ENCODE measurements around the gene PSMD5. TPM values are rescaled to one million over a fixed set of nuclear protein-coding genes. Genes with fewer than 3 reads are reported as not detected.

The PSMD5 gene
- total RNA-seq, 1 experiment from 2014 or later: 26.5 TPM

- DNase-seq (ENCODE audit: low spot score): no peak
These were observed 13.3 kb upstream of the PSMD5 start for GRCh38 chr9:120855827-120856670.

DNA sequence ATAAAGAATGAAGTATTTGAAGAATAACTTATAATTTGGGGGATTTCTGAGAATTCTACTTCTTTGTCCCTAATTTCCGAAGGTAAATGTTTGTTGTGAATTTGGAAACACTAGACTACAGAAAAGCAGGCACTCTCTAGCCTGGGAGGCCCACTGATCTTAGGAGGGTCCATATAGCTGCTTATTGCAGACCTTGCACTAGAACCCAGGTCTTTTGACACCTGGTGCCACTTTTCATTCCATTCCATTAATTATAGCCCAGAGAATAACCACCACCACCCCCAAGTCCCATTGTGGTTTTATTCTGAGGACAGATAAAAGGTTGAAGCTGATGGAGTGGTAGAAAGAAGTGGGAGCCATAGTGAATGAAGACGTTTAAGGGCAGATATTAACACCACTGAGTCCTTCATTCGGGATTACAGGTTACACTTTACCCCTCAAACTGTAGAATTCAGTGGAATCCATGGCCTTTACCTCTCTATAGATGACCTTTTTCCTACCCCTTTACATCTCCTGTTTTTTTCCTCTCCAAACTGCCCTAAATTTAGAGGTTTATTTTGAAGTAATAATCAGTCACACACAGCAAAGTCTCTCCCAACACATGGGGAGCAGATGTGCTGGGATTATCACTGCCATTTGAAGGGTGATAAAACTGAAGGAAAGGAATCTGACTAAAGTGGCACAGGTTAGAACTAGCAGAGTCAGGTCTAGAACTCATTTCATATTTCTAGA, 12.0 kb upstream of the PSMD5 start:
- DNase-seq (ENCODE audit: low spot score): no peak

DNA sequence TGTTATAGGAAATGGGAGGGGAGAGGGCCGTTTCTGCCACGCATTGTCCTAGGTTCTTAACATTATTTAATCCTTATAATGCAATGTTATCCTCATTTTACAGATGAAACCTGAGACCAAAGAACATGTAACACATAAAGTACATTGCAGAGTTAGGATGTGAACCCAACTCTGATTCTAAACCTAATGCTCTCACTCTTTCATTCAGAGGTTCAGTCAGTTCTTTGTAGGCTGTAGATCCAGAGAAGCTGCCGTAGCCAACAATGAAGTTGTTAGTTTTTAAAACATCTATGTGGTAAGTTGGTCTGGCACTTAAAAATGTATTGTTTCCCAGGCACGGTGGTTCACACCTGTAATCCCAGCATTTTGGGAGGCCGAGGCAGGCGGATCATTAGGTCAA, 10.5 kb upstream of the PSMD5 start:
- DNase-seq (ENCODE audit: low spot score): no peak

DNA sequence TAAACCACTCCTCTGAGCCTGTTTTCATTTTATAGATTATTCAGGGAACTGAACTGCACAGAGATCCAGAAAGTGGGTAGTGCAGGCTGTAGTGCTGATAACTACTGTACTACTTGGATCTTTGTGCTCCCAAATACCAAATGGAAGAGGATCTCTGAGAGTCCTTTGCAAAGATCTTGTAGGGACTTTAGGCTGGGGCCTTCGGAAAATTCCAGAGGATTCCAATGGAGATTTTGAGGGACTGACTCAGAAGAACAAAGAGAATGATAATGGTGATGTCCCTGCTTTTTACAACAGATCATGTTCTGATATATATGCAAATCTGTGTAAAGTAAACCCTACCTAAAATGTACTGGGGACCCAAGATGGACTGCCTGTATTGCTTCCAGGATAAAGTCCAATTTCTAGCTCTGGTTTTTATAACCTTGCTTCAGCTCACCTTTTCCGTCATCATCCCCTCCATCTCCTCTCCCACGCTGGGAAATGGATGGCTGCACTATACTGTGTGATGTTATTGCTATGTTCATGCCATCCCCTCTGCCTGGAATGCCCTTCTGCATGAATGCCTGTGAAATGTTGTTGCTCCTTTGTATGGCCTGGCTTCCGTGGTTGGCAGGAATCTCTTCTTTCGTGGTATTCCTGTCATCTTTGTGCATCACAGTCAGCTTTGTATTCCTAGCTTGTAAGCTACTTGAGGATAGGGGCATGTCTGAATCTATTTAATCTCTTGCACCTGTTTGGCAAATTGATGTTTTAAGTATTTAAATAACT, 9.7 kb upstream of the PSMD5 start:
- DNase-seq (ENCODE audit: low spot score): no peak

DNA sequence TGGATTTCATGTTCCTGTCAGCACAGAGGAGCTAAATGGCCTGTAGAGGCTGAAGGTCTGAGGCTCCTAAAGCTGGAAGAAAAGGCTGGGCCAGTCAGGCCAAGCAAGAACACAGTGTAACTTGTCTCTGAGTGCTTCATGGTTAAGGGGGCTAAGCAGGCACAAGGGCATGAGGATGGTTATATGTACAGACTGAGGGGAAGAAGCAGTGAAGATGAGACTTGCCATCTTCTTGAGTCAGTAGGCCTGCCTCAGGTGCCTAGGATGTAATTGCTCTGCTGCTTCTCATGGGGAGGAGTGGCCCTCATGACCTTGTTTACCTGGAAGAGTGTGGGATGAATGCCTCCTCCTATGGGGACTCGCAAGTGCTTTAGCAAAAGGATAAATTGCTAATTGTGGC, 8.7 kb upstream of the PSMD5 start:
- no peak for DNase-seq (ENCODE audit: low spot score)

GRCh38 chr9:120850315-120850714, 7.6 kb upstream of the PSMD5 start:
- no peak for DNase-seq (ENCODE audit: low spot score)

- no peak for DNase-seq (ENCODE audit: low spot score)
These were observed 4.2 kb upstream of the PSMD5 start for GRCh38 chr9:120846906-120847305.

DNA sequence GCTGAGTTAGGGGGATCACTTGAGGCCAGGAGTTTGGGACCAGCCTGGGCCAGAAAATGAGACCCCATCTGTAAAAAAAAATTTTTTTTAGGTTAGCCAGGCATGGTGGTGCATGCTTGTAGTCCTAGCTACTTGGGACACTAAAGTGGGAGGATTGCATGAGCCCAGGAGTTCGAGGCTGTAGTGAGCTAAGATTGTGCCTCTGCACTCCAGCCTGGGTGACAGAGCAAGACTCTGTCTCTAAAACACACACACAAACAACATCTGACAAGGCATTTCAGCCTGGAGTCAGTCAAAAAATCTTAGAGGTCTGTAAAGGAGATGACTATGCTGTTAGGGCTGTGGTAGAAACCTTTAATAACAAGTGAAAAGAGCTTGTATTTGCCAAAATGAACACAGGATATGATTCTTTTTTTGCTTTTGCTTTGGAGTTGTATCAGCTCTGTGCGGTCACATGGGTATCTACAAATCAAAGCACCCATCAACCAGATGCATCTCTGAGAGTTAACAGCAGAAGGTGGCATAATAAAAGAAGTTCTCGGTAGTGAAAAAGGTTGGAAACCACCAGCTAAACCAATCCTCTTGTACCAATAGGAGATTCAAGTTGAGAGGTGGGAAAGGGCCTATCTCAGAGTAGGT, 3.6 kb upstream of the PSMD5 start:
- DNase-seq (ENCODE audit: low spot score): no peak

DNA sequence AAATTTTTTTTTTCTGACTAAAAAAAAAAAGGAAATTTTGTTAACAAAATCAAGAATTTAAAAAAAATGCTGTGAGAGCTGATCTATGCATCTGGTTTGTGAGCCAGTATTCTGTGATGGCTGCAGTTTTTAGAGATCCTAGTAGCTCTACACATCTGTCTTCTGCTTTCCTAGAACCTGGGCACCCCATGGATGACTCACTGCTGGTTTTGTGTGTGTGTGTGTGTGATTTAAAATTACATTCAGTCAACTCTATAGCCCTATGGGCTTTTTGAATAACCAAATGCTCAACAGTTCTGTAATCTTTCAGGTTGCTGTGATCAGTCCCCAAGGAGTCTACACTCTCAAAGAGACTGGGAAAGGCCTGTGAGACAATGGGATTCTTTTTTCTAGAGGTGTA, 2.5 kb upstream of the PSMD5 start:
- DNase-seq (ENCODE audit: low spot score): no peak

DNA sequence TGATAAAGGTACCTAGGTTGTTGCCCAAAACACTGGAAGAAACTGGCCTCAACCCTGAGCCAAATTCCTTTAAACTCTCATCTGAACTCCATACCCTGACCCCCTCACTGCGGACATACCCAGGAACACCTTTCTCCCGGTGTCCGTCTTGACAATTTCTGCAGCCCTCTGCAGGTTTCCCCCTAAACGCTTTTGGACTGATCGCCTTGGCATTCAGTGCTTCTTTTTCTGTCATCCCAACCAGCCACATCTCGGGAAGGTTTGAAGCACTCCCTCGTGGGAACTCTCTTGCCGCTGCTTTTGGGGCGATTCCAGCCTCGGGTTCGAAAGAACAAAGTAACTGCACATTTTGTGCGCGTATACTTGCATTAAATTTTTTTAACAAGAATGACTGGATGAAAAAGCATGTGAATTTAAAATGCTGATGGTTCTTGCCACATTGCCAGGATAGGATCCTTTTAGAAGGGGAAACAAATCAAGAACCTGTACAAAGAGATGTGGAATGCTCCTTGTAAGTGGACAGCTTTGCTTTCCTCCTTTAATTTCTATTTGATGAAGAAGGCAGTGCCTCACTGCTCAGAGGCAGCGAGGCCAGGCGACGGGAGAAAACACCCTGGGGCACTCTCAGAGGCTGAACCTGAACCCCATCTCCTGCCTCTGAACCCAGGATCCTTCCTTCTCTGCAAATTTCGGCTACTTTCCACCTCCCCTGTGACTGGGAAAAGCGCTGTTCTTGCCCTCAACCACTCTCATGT, 615 bp downstream of the PSMD5 start:
- peak; percentile 47 for DNase-seq (ENCODE audit: low spot score)

DNA sequence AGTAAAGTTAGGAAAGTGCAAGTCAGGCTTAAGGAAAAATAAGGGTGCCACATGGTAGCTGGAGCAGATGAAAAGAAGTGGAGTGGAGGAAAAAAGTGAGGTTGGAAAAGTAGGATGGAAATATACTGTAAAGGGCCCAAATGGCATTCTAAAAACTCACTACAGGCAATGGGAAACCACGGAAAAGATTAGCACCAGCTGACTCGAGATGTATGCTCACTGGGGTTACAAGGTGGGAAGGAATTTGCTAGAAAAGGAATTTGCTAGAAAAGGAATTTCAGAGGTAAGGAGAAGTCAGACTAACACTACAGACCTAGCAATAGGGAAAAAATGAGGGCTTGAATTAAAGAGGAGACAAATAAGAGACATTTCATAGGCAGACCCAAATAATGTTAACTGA, 3.6 kb downstream of the PSMD5 start:
- no peak for DNase-seq (ENCODE audit: low spot score)

DNA sequence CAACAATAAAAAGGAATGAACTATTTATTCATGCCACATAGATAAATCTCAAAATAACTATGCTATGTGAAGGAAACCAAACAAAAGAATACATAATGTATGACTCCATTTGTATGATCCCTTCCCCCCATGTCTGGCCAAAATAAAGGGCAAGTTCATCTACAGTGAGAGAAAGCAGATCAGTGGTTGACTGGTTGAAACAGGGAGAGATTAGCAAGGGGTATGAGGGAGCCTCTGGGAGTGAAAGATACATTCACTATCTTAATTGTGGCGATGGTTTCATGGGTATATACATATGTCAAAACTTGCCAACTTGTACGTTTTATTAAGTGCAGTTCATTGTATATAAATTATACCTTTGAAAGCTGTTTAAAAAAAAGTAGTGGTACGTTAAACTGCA, 4.8 kb downstream of the PSMD5 start:
- no peak for DNase-seq (ENCODE audit: low spot score)

DNA sequence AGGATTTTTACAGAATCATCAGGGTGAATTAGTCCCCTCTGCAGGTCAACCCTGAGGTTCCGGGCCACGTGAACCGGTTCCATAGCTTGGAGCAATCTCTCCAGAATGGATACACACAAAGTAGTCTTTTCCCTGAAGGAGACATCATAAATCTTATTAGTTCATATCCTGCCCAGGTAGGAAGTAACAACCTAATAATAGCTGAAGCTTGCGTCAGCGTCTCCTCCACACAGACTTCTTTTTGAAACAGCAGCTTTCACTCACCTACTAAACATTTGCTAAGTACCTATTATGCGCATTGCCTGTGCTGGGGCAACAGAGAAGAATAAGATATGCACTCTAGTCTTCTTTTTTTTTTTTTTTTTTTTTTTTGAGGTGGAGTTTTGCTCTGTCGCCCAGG, 9.4 kb downstream of the PSMD5 start:
- DNase-seq (ENCODE audit: low spot score): no peak

DNA sequence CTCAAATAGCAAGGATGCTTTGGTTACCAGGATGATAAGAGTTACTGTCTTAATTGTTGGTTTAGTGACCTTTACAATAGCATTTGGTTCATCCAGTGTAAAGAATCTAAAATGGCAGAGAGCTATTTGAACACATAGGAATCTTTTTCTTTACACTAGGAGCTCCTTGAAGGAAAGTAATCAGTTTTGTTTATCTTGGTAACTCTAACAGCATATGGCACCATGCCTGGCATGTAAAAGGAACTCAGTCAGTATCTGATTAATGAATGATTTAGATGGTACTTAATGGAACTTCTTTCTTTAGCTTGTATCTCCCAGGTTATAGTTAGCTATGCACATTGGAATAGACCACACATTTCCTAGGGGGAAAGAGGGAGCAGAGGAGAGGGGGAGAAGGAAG, 9.9 kb downstream of the PSMD5 start:
- DNase-seq (ENCODE audit: low spot score): no peak

- DNase-seq (ENCODE audit: low spot score): no peak
These were observed 11.9 kb downstream of the PSMD5 start for GRCh38 chr9:120830865-120831264.

DNA sequence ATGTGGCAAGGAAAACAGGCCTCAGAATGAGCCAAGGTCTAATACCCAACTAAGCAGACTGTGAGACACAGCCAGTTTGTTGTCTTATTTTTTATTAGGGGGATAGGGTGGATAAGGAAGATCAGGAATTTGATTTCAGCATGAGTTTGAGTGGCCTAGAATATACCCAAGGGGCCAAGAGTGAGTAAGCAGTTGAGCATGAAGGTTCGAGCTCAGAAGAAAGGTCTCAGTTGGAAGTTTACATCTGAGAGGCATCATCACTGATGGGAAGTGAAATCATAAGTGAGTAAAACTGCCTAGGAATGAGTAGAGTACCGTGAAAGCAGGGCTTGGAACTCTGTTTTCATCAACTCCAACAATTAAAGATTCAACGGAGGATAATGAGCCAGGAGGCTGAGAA, 12.6 kb downstream of the PSMD5 start:
- no peak for DNase-seq (ENCODE audit: low spot score)

DNA sequence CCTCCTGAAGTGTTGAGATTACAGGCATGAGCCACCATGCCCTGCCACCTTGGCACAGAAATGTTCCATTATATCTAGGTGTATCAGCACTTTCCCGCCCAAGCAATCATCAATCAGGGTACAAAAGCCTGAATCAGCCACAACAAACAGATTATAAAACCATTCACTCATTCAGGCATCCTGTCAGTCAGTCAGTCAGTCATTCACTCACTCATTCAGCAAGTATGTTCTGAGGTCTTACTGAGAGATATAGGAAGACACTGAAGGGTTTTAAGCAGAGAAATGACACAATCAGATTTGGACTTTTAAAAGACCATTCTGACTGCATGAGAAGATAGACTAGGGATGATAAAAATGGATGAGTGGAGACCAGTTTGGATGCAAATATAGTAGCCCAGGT, 13.1 kb downstream of the PSMD5 start:
- no peak for DNase-seq (ENCODE audit: low spot score)

GRCh38 chr9:120820095-120820494, 22.6 kb downstream of the PSMD5 start:
- no peak for DNase-seq (ENCODE audit: low spot score)

- DNase-seq (ENCODE audit: low spot score): no peak
These were observed 24.1 kb downstream of the PSMD5 start for GRCh38 chr9:120818595-120818994.

DNA sequence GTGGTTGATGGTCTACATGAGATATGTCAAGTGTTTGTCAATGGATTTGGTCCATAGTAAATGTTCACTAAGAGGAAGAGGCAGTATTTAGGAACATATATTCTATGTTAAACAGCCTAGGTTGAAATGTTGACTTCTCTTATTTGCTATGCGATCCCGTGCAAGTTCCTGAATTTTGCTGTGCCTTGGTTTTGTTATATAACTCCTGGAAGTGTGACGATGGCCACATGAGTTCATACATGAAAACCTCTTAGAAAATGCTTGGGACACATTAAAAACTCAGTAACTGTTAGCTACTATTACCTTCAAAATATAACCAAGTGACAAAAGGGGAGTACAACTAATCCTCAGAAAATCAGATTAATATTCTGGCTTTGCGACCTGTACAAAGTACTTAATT, 27.6 kb downstream of the PSMD5 start:
- no peak for DNase-seq (ENCODE audit: low spot score)

GRCh38 chr9:120808931-120809330, 33.8 kb downstream of the PSMD5 start:
- DNase-seq (ENCODE audit: low spot score): no peak
